Thoracic aorta (tissue), 2 donors: Measurements from ENCODE around the gene MAP6. TPM values are rescaled to one million over a fixed set of nuclear protein-coding genes. Genes with fewer than 3 reads are reported as not detected.

Source experiments
- ATAC-seq: fragments of 150-250 bp; one replicate; pipeline ENCODE4 v1.8.0; 2017; ENCODE audit warnings: low read depth; ENCODE audit not compliant: insufficient number of reproducible peaks, low FRiP score
- DNase-seq: peaks from one replicate; pipeline ENCODE4 v3.0.0-alpha.2; 2020; ENCODE audit warnings: low spot score
- H3K27ac ChIP-seq, 2 donors: fragments of 200-600 bp; sonication (generic); 1 replicate in 1 of 2; 2 replicates in 1 of 2; pipeline ENCODE4 v1.5.1; 2016; ENCODE audit warnings: mild to moderate bottlenecking in 2 of 2, moderate library complexity in 2 of 2
- H3K27me3 ChIP-seq: fragments of 200-600 bp; sonication (generic); replicated peaks from 2 replicates; pipeline ENCODE4 v1.6.0; 2016; ENCODE audit warnings: mild to moderate bottlenecking; ENCODE audit not compliant: insufficient read depth
- H3K36me3 ChIP-seq: fragments of 200-600 bp; sonication (generic); one replicate; pipeline ENCODE4 v1.5.1; 2016
- H3K4me1 ChIP-seq, 2 donors: fragments of 200-600 bp; sonication (generic); 1 replicate in 1 of 2; 2 replicates in 1 of 2; pipeline versions ENCODE4 v1.5.1 to v1.6.0; 2016; ENCODE audit warnings: low read depth in 2 of 2, mild to moderate bottlenecking in 1 of 2; ENCODE audit not compliant: control insufficient read depth in 1 of 2
- H3K4me3 ChIP-seq: fragments of 200-600 bp; sonication (generic); 2 replicates; pipeline ENCODE4 v1.5.1; 2016; ENCODE audit warnings: mild to moderate bottlenecking
- H3K9me3 ChIP-seq: fragments of 200-600 bp; sonication (generic); 2 replicates; pipeline ENCODE4 v1.5.1; 2016
- total RNA-seq, 2 donors: library from RNA; depleted of rRNA; stranded (reverse); fragments of >200 nt; gene quantifications; one replicate each; pipeline versions ENCODE4 v1.1.0 to v1.2.3, GENCODE V29; 2016
- TF ChIP-seq, protein P1 (sequence below): fragments of 200-600 bp; sonication (generic); IDR thresholded peaks from one replicate; pipeline ENCODE4 v1.5.1; 2019; ENCODE audit warnings: antibody characterized with exemption

The MAP6 gene
- total RNA-seq, 2 donors from 2014 or later = 15.6 to 16.4 TPM

DNA sequence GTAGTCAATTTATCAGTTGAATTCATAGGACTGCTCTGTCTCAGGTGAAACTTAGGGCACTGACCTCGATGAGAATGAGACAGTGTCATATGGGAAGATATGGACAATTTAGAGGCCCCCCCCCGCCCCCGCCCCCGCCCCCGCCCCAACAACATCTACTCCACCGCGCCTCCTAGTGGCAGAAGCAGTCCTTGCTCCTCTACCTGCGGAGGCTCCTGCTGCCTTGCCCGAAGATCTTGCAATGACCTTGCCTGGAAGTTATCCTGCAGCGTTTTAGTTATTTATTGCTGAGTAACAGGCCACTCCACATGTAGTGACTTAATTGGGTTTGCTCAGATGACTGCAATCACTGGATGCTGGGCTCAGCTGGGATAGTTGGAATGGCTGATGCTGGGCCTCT is 91.6 kb downstream of the MAP6 start:
- H3K4me1 ChIP-seq = peaks cover 3 to 10% of the 10 kb centered on the region in 2 donors
- no peak for ATAC-seq
- DNase-seq = no peak
- H3K36me3 ChIP-seq = peaks cover 15% of the 10 kb centered on the region
- H3K9me3 ChIP-seq = no peaks in the 10 kb centered on the region
- TF ChIP-seq, protein P1, sequence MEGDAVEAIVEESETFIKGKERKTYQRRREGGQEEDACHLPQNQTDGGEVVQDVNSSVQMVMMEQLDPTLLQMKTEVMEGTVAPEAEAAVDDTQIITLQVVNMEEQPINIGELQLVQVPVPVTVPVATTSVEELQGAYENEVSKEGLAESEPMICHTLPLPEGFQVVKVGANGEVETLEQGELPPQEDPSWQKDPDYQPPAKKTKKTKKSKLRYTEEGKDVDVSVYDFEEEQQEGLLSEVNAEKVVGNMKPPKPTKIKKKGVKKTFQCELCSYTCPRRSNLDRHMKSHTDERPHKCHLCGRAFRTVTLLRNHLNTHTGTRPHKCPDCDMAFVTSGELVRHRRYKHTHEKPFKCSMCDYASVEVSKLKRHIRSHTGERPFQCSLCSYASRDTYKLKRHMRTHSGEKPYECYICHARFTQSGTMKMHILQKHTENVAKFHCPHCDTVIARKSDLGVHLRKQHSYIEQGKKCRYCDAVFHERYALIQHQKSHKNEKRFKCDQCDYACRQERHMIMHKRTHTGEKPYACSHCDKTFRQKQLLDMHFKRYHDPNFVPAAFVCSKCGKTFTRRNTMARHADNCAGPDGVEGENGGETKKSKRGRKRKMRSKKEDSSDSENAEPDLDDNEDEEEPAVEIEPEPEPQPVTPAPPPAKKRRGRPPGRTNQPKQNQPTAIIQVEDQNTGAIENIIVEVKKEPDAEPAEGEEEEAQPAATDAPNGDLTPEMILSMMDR = peak; percentile 72
- no peak overlapping the region for H3K4me3 ChIP-seq
- no peak overlapping the region for H3K27ac ChIP-seq
- H3K27me3 ChIP-seq = no peaks in the 10 kb centered on the region

DNA sequence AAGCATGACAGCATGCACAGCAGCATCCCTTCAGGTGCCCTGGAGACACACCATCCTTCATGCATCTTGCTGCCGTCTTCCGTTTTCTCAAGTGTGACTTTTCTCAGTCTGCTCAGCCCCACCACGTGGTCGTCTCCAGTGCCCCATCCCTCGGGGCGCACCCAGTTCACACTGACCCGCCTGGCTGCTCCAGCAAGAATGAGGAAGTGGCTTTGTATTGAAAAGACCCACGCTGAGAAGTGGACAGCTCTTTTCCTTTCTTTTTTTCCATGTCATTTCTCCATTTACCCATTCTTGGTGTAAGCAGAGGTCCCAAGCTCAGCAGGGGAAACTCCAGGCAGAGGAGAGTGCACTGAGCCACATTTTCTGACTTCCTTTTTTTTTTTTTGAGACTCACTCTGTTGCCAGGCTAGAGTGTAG is 92.3 kb downstream of the MAP6 start:
- Histone ChIP-seq H3K27ac (peak overlapping the region; percentile 28 to 53), H3K9me3 (no peaks in the 10 kb centered on the region), H3K4me1 (peaks cover 3 to 10% of the 10 kb centered on the region in 2 donors), H3K4me3 (peak overlapping the region; percentile 14), H3K36me3 (peaks cover 21% of the 10 kb centered on the region), H3K27me3 (no peaks in the 10 kb centered on the region)
- DNase-seq = no peak
- ATAC-seq = no peak
- TF ChIP-seq, protein P1 = no peak

- DNase-seq = no peak
- Histone ChIP-seq H3K27ac (peak overlapping the region; percentile 28 to 53), H3K27me3 (no peaks in the 10 kb centered on the region), H3K4me1 (peaks cover 3 to 10% of the 10 kb centered on the region in 2 donors), H3K4me3 (no peak overlapping the region), H3K36me3 (peaks cover 26% of the 10 kb centered on the region), H3K9me3 (no peaks in the 10 kb centered on the region)
- TF ChIP-seq, protein P1 = no peak
- ATAC-seq = no peak
Measured at GRCh38 chr11:75576017-75576416, 92.8 kb downstream of the MAP6 start.

DNA sequence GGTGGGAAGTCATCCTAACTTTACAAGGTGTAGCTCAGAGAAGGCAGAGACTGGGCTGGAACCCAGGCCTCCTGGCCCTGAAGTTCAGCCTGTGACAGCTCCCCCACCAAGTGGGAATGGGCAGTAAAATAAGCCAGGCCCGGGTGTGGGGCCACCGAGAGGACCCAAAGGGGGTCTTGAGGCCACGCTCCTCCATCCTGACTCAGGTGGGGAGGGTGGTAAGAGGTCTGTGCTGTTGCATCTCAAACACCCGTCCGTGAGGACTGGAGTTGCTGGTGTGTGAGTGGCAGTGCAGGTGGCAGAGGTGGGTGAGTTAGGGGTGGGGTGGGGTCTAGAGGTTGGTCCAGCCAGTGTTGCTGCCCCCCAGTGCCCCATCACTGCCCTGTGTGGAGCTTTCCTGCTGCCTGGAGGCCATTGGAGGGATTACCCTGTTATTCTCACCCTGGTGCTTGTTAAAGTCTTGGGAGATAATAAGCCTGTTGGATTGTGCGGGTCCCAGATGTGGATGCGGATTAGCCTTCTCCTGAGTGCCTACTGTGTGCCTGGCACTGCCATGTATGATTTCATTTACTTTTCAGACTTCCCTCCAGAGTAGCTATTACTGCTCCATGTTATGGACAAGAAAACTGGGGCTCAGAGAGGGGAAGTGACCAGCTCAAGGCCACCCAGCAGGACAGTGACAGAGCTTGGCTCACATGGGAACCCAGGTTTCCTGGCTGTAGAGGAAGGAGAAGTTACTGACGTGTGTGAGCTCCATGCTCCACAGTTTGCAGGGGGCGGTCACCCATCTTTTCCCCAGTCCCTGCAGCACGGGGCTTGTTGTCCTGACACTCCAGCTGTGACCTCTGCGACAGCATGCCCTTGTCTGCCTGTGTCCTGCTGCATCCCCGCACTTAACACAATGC is 93.9 kb downstream of the MAP6 start:
- ATAC-seq (no peak), DNase-seq (no peak)
- H3K27ac ChIP-seq = peak overlapping the region in 1 of 2 donors; percentile 15
- H3K36me3 ChIP-seq = peaks cover 37% of the 10 kb centered on the region
- no peaks in the 10 kb centered on the region for H3K9me3 ChIP-seq
- H3K4me3 ChIP-seq = no peak overlapping the region
- TF ChIP-seq, protein P1 = peak; percentile 17
- H3K4me1 ChIP-seq = peaks cover 3 to 16% of the 10 kb centered on the region in 2 donors
- H3K27me3 ChIP-seq = no peaks in the 10 kb centered on the region

DNA sequence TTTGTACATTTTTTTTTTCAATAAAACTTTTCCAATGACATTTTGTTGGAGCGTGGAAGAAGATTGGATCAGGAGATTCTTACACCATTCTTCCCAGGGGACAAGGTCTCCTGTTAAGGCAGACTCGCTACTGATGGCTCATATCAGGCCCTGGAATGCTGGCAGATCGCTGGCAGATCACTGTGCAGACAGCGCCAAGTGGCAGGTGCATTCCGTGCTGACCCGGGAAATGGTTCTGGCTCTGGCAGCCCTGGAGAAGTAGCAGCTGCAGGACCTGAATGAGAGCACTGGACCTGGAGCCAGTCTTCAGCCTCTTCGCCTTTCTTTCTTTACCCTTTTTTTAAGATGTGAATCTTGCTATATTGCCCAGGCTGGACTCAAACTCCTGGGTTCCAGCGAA is 96.1 kb downstream of the MAP6 start:
- Histone ChIP-seq H3K9me3 (no peaks in the 10 kb centered on the region), H3K4me3 (no peak overlapping the region), H3K36me3 (peaks cover 56% of the 10 kb centered on the region), H3K27me3 (no peaks in the 10 kb centered on the region), H3K27ac (no peak overlapping the region), H3K4me1 (peaks cover 7 to 24% of the 10 kb centered on the region in 2 donors)
- DNase-seq = no peak
- no peak for ATAC-seq
- TF ChIP-seq, protein P1 = no peak
